Motor neuron (in vitro differentiated cells): Measurements from ENCODE around the gene RDX. TPM values are rescaled to one million over a fixed set of nuclear protein-coding genes. Genes with fewer than 3 reads are reported as not detected.

ENCODE experiments used
- ATAC-seq, 8 experiments: fragments of 200-7000 bp; cut with Tn5 transposase; replicated peaks in 6 of 8; 2 replicates each; pipeline ENCODE4 v1.8.0; 2021; ENCODE audit warnings: mild to moderate bottlenecking in 8 of 8, moderate library complexity in 8 of 8
- H3K27ac ChIP-seq, 2 donors: fragments of 250-450 bp; sonication (Bioruptor Pico); 2 replicates each; pipeline ENCODE4 v1.9.0; 2021; ENCODE audit warnings: antibody characterized with exemption in 2 of 2, mild to moderate bottlenecking in 2 of 2, moderate library complexity in 1 of 2
- H3K4me1 ChIP-seq, 2 donors: fragments of 250-450 bp; sonication (Bioruptor Pico); replicated peaks in 1 of 2; 2 replicates each; pipeline ENCODE4 v1.6.1; 2021; ENCODE audit warnings: antibody characterized with exemption in 2 of 2, mild to moderate bottlenecking in 2 of 2, moderate library complexity in 1 of 2
- H3K4me3 ChIP-seq, 5 donors: fragments of 250-450 bp; sonication (Bioruptor Pico); 2 replicates each; pipeline ENCODE4 v1.9.0; 2021; ENCODE audit warnings: antibody characterized with exemption in 5 of 5, mild to moderate bottlenecking in 5 of 5, moderate library complexity in 4 of 5
- WGBS, 10 experiments: fragments of 450-650 bp; shearing (Covaris generic); methylation state at CpG; one replicate each; pipeline ENCODE4 v1.0.0; 2022; 5-methylcytosine and 5-hydroxymethylcytosine counted together
- in situ Hi-C, 9 experiments: fragments of 400-800 bp; cut with MboI; loops; one replicate each; pipeline ENCODE4 v1.15.0; 2021; ENCODE audit warnings: low sequenced_read_pairs in 9 of 9, low pct_unique_long_range_greater_than_20kb in 2 of 9; ENCODE audit not compliant: unreplicated experiment in 9 of 9
- total RNA-seq, 8 experiments: library from RNA; unstranded; fragments of 300-600 nt; gene quantifications; 2 replicates each; pipeline versions ENCODE4 v1.2.3 to v1.2.4, GENCODE V29; 2022

RDX gene
- total RNA-seq, 8 experiments from 2014 or later: 40.4 to 122 (median 52.9) TPM

- ATAC-seq: no peak
- Histone ChIP-seq H3K27ac (no peak overlapping the region), H3K4me3 (no peak overlapping the region), H3K4me1 (peaks cover 0 to 10% of the 10 kb centered on the region in 2 donors)
- 32 to 100% (median 69%) methylated on average over 1 to 3 of the region's 3 CpGs; no CpG with 5 or more reads in 2 of the 10 experiments for WGBS, 10 experiments
- in situ Hi-C loops: no loop called here
Measured at GRCh38 chr11:110147962-110148709, 148.3 kb downstream of the RDX start.

GRCh38 chr11:110141812-110142211 is 154.6 kb downstream of the RDX start:
- in situ Hi-C loops: no loop called here
- no peak overlapping the region for H3K27ac ChIP-seq
- H3K4me1 ChIP-seq: no peaks in the 10 kb centered on the region
- no peak for ATAC-seq
- H3K4me3 ChIP-seq: no peak overlapping the region

GRCh38 chr11:110134110-110134509 is 162.3 kb downstream of the RDX start:
- peaks cover 13 to 53% of the 10 kb centered on the region in 2 donors for H3K4me1 ChIP-seq
- peak overlapping the region in 3 of 5 donors; percentile 7 to 17 (median 10) for H3K4me3 ChIP-seq
- in situ Hi-C loops: no loop called here
- WGBS, 10 experiments: 0 to 98% (median 5%) methylated on average over 1 to 6 of the region's 6 CpGs; no CpG with 5 or more reads in 1 of the 10 experiments
- ATAC-seq: peak in 5 of 8 experiments; percentile 61 to 66 (median 65)
- H3K27ac ChIP-seq: peak overlapping the region; percentile 16 to 40

GRCh38 chr11:110133160-110133559 is 163.3 kb downstream of the RDX start:
- H3K27ac ChIP-seq: no peak overlapping the region
- 42 to 100% (median 72%) methylated on average over 1 to 2 of the region's 2 CpGs; no CpG with 5 or more reads in 1 of the 10 experiments for WGBS, 10 experiments
- no peak for ATAC-seq
- in situ Hi-C loops: no loop called here
- H3K4me3 ChIP-seq: peak overlapping the region in 1 of 5 donors; percentile 21
- H3K4me1 ChIP-seq: peaks cover 13 to 62% of the 10 kb centered on the region in 2 donors

GRCh38 chr11:110131386-110132123 is 164.9 kb downstream of the RDX start:
- ATAC-seq: peak in 4 of 8 experiments; percentile 6 to 29 (median 16)
- Histone ChIP-seq H3K27ac (peak overlapping the region; percentile 10 to 54), H3K4me1 (peaks cover 19 to 66% of the 10 kb centered on the region in 2 donors), H3K4me3 (peak overlapping the region; percentile 8 to 30 (median 22))
- 20 to 100% (median 54%) methylated on average over 2 to 6 of the region's 6 CpGs for WGBS, 10 experiments
- in situ Hi-C loops: no loop called here

- 0 to 100% (median 31%) methylated on average over 2 to 9 of the region's 10 CpGs; no CpG with 5 or more reads in 1 of the 10 experiments for WGBS, 10 experiments
- Histone ChIP-seq H3K27ac (peak overlapping the region; percentile 10 to 54), H3K4me1 (peaks cover 19 to 66% of the 10 kb centered on the region in 2 donors), H3K4me3 (peak overlapping the region; percentile 0 to 30 (median 22))
- ATAC-seq: peak in 5 of 8 experiments; percentile 95 to 97 (median 97)
- in situ Hi-C loops: no loop called here
Measured at GRCh38 chr11:110130642-110131238, 165.7 kb downstream of the RDX start.

- Histone ChIP-seq H3K4me3 (peak overlapping the region in 1 of 5 donors; percentile 9), H3K27ac (peak overlapping the region; percentile 30 to 43), H3K4me1 (peaks cover 13 to 52% of the 10 kb centered on the region in 2 donors)
- in situ Hi-C loops: no loop called here
- peak in 5 of 8 experiments; percentile 5 to 48 (median 31) for ATAC-seq
- 0 to 33% (median 7%) methylated on average over 1 to 2 of the region's 2 CpGs; no CpG with 5 or more reads in 1 of the 10 experiments for WGBS, 10 experiments
Measured at GRCh38 chr11:110128161-110128560, 168.3 kb downstream of the RDX start.

- in situ Hi-C loops: no loop called here
- H3K4me1 ChIP-seq: peaks cover 13 to 40% of the 10 kb centered on the region in 2 donors
- no peak for ATAC-seq
- H3K27ac ChIP-seq: no peak overlapping the region
- no peak overlapping the region for H3K4me3 ChIP-seq
- WGBS, 10 experiments: 71 to 100% (median 95%) methylated on average over 2 to 4 of the region's 4 CpGs
Measured at GRCh38 chr11:110126936-110127335, 169.5 kb downstream of the RDX start.

- in situ Hi-C loops: no loop called here
- ATAC-seq: no peak
- WGBS, 10 experiments: 89 to 100% (median 94%) methylated on average over 1 to 4 of the region's 4 CpGs
- H3K4me1 ChIP-seq: peaks cover 14 to 27% of the 10 kb centered on the region in 2 donors
- H3K4me3 ChIP-seq: no peak overlapping the region
- no peak overlapping the region for H3K27ac ChIP-seq
Measured at GRCh38 chr11:110125632-110126031, 170.8 kb downstream of the RDX start.

Other genes starting within 250 kb of the RDX start
- gene ZC3H12C, start 203.2 kb downstream of the RDX start, total RNA-seq: 10 to 100 TPM in 2 of 8 experiments, 1 to 10 TPM in 6; 3.4 to 24.7 (median 9.3) TPM
- 10 to 100 TPM in 3 of 8 experiments, 1 to 10 TPM in 5; 5.2 to 16.0 (median 8.7) TPM for gene FDX1, start 133.3 kb upstream of the RDX start, total RNA-seq